BJ (cell line): Measurements from ENCODE around the gene TRIM34. TPM values are rescaled to one million over a fixed set of nuclear protein-coding genes. Genes with fewer than 3 reads are reported as not detected.

Experiments used
- CTCF ChIA-PET: fragments of 350-600 bp; formaldehyde crosslinking; extraction: SDS; loops from one replicate; lab custom pipeline; 2021; ENCODE audit warnings: antibody characterized with exemption, inconsistent platforms; lab: Yijun Ruan, JAX
- POLR2A ChIA-PET: fragments of 300-600 bp; sonication (Branson Sonifier 250); formaldehyde crosslinking; extraction: SDS; loops from one replicate; lab custom pipeline; 2021; ENCODE audit warnings: antibody characterized with exemption; lab: Charles Lee
- DNase-seq: peaks from one replicate; pipeline ENCODE4 v3.0.0-alpha.2; 2011; ENCODE audit warnings: low read depth
- H3K27me3 ChIP-seq: 2 replicates; pipeline ENCODE4 v1.6.0; 2011; ENCODE audit warnings: low read length; ENCODE audit not compliant: control insufficient read depth, insufficient read depth
- H3K36me3 ChIP-seq: 2 replicates; pipeline ENCODE4 v1.5.1; 2011; ENCODE audit warnings: low read length; ENCODE audit not compliant: control insufficient read depth, insufficient read depth
- H3K4me3 ChIP-seq: 2 replicates; pipeline ENCODE4 v1.5.1; 2011; ENCODE audit warnings: low read depth, mild to moderate bottlenecking, control low read depth, low read length
- polyA plus RNA-seq: library from polyadenylated mRNA; depleted of rRNA; stranded (reverse); fragments of >200 nt; gene quantifications from 2 replicates; pipeline ENCODE4 v1.2.3, GENCODE V29; 2011
- TF ChIP-seq, protein P1 (sequence below): IDR thresholded peaks from 2 replicates; pipeline ENCODE4 v1.5.1; 2011; ENCODE audit warnings: low read depth, mild to moderate bottlenecking, control low read depth, inconsistent platforms, low read length, moderate library complexity; ENCODE audit not compliant: insufficient read depth

The TRIM34 gene
- polyA plus RNA-seq, 1 experiment = 6.6 TPM

DNA sequence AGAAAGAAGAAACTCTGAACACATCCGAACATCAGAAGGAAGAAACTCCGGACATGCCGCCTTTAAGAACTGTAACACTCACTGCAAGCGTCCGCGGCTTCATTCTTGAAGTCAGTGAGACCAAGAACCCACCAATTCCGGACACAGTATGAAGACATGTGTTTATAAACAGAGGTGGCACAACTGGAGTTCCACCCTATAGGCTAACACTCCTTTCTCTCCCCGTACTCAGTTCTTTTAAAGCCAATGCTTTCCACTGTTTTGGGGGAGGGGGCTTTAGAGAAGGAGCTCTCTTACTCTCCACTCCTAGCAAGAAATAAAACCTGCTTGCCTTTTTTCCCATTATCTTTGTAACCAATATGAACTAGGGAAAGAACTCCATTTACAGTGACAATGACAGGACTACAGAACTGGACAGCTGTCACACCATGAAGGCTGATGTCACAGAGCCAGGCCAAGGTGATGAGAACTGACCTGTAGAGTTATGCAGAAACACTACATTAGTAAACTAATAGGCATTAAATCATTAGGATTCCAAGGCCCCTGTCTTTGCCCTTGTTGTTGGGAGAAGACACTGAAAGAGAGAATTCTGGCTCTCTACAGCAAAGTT, 59.3 kb downstream of the TRIM34 start:
- H3K36me3 ChIP-seq = 0 out of 2 replicates have a peak, but pooled peaks cover 1% of the 10 kb centered on the region
- ChIA-PET POLR2A (no interaction called here), CTCF (interaction anchor here (1.1 to 1.3 kb wide), 5 partner anchors 48 to 208 kb away, joined by 3 to 4 read pairs (median 4); no protein-coding TSS in a partner anchor)
- peak overlapping the region; percentile 52 for H3K4me3 ChIP-seq
- H3K27me3 ChIP-seq = no peaks in the 10 kb centered on the region
- TF ChIP-seq, protein P1, sequence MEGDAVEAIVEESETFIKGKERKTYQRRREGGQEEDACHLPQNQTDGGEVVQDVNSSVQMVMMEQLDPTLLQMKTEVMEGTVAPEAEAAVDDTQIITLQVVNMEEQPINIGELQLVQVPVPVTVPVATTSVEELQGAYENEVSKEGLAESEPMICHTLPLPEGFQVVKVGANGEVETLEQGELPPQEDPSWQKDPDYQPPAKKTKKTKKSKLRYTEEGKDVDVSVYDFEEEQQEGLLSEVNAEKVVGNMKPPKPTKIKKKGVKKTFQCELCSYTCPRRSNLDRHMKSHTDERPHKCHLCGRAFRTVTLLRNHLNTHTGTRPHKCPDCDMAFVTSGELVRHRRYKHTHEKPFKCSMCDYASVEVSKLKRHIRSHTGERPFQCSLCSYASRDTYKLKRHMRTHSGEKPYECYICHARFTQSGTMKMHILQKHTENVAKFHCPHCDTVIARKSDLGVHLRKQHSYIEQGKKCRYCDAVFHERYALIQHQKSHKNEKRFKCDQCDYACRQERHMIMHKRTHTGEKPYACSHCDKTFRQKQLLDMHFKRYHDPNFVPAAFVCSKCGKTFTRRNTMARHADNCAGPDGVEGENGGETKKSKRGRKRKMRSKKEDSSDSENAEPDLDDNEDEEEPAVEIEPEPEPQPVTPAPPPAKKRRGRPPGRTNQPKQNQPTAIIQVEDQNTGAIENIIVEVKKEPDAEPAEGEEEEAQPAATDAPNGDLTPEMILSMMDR = no peak
- no peak for DNase-seq

DNA sequence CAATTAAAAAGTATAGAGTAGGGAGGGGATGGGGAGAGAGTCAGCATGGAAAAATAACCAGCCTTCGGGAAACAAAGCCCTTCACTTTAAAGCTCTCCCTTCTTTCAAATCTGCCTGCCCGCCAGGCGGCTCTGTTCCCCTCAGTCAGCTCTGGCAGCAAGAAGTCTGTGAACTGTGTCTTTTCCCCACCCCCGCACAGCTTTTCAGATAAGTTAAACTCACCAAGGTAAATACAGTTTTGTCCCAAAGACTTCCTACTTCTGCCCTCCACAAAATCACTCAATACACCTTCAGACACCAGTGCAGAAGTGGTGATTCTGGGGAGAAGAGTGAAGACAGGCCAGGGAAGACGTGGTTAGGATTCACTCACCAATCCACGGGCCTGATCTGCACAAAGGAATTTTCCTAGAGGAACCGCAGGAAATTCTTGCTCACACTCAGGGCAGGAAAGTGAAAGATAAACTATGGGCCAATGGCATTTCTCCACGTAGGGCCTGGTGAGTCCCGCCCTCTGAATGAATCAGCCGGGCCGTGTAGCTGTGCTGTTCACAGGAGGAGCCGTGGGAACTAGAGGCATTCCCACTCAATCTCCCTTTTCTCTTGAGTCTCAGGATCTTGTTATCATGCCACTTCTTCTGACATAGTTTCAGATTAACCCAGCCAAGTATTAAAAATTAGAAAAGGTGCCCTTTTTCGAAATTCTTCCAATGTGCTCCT, 60.0 kb downstream of the TRIM34 start, which contains the start of gene TRIM5:
TRIM5 (minus strand) TSS at position 429 of the 717 bp plus-strand sequence. CDS start 4,897 bp downstream, outside the sequence.
- no peaks in the 10 kb centered on the region for H3K27me3 ChIP-seq
- peak within 1 kb of the TSS; percentile 52 for H3K4me3 ChIP-seq
- 0 out of 2 replicates have a peak, but pooled peaks cover 1% of the 10 kb centered on the region for H3K36me3 ChIP-seq
- POLR2A ChIA-PET = interaction anchor here (0.6 kb wide), 1 partner anchor 62 kb away, joined by 6 read pairs; no protein-coding TSS in a partner anchor
- CTCF ChIA-PET = interaction anchor here (0.6 to 1.3 kb wide), 6 partner anchors 49 to 1888 kb away, joined by 3 to 4 read pairs (median 4); no protein-coding TSS in a partner anchor
- peak; percentile 90 for DNase-seq
- TF ChIP-seq, protein P1 = peak; percentile 79

DNA sequence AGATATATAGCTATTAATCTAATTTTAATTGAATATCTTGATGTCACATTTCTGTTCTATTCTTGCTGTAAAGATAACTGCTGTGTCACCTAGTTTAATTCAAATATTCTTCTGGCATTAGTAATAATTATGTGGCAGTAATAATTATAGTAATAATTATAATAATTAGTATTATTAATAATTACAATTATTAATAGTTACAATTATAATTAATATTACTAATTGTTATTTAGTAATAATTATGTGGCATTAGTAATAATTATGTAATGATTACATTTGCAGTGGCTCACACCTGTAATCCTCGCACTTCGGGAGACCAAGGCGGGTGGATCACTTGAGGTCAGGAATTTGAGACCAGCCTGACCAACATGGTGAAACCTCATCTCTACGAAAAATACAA, 61.6 kb downstream of the TRIM34 start:
- TF ChIP-seq, protein P1 = no peak
- CTCF ChIA-PET = interaction anchor here (1.4 kb wide), 1 partner anchor 58 kb away, joined by 3 read pairs; no protein-coding TSS in a partner anchor
- Histone ChIP-seq H3K27me3 (no peaks in the 10 kb centered on the region), H3K4me3 (no peak overlapping the region), H3K36me3 (no peaks in the 10 kb centered on the region)
- POLR2A ChIA-PET = no interaction called here
- no peak for DNase-seq

DNA sequence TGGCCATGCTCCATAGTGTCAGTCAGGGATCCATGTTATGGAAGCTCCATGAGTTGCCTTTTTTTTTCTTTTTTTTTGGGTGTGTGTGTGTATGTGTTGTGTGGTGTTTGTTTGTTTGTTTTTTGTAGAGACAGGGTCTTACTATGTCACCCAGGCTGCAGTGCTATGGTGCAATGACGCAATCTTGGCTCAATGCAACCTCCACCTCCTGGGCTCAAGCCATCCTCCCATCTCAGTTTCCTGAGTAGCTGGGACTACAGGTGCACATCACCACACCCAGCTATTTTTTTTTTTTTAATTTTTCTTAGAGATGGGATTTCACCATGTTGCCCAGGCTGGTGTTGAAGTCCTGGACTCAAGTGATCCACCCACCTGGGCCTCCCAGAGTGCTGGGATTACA, 63.7 kb downstream of the TRIM34 start:
- Histone ChIP-seq H3K36me3 (no peaks in the 10 kb centered on the region; the same call in 1 of the 2 replicates), H3K4me3 (no peak overlapping the region), H3K27me3 (no peaks in the 10 kb centered on the region)
- ChIA-PET POLR2A (no interaction called here), CTCF (interaction anchor here (0.6 kb wide), 1 partner anchor 155 kb away, joined by 3 read pairs; no protein-coding TSS in a partner anchor)
- no peak for DNase-seq
- TF ChIP-seq, protein P1 = no peak

DNA sequence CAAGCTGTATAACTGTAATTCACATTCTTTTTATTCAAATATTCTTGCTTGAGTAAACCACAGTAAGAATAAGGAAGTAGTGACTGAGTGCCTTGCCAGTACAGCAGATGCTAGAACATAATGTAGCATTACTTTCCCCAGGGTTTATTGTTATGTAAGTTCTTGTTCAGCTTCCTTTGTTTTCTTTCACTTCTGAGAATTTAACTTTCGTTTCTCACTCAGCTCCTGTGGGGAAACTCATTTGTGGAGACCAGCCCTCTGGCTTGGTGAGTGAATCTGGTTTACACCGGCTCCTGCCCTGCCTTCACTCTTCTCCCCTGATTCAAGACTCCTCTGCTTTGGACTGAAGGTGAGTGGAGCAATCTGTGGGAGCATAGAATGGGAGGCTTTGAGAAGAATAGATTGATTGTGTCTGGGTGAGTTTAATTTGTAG, 64.8 kb downstream of the TRIM34 start, which contains the start of gene TRIM22:
TRIM22 (plus strand) TSS at position 240 of the 433 bp plus-strand sequence. CDS start 6,443 bp downstream, outside the sequence.
- Histone ChIP-seq H3K36me3 (no peaks in the 10 kb centered on the region; the same call in 1 of the 2 replicates), H3K27me3 (no peaks in the 10 kb centered on the region), H3K4me3 (peak within 1 kb of the TSS; percentile 46)
- ChIA-PET POLR2A (no interaction called here), CTCF (interaction anchor here (0.6 to 1.1 kb wide), 2 partner anchors 11 to 18 kb away, joined by 3 read pairs; no protein-coding TSS in a partner anchor)
- TF ChIP-seq, protein P1 = no peak
- DNase-seq = peak; percentile 45
